Adrenal gland (tissue), 12 donors: ENCODE measurements around the gene SERGEF. TPM values are rescaled to one million over a fixed set of nuclear protein-coding genes. Genes with fewer than 3 reads are reported as not detected.

Experiments
- DNase-seq, 7 donors: peaks; one replicate each; pipeline ENCODE4 v3.0.0-alpha.2; 2019 to 2020
- H3K27ac ChIP-seq, 5 donors: fragments of 200-600 bp; sonication (generic) in 4 of 5; 1 replicate in 3 of 5; 2 replicates in 2 of 5; pipeline versions ENCODE4 v1.5.1 to v1.8.0; 2016 to 2020; ENCODE audit warnings: mild to moderate bottlenecking in 1 of 5
- H3K27me3 ChIP-seq: fragments of 200-600 bp; 2 replicates; pipeline ENCODE4 v1.8.0; 2021
- H3K36me3 ChIP-seq, 2 donors: fragments of 200-600 bp; replicated peaks in 1 of 2; 1 replicate in 1 of 2; 2 replicates in 1 of 2; pipeline versions ENCODE4 v1.5.1 to v1.8.0; 2018 to 2022
- H3K4me1 ChIP-seq, 2 donors: fragments of 200-600 bp; replicated peaks in 1 of 2; 1 replicate in 1 of 2; 2 replicates in 1 of 2; pipeline versions ENCODE4 v1.5.1 to v1.8.0; 2018 to 2021
- H3K4me3 ChIP-seq, 4 donors: fragments of 200-600 bp; sonication (generic) in 3 of 4; one replicate each; pipeline ENCODE4 v1.5.1; 2016 to 2018
- H3K9me3 ChIP-seq, 3 donors: fragments of 200-600 bp; sonication (generic) in 1 of 3; replicated peaks in 1 of 3; 1 replicate in 2 of 3; 2 replicates in 1 of 3; pipeline versions ENCODE4 v1.5.1 to v1.8.0; 2016 to 2021
- POLR2A ChIP-seq, 2 donors: fragments of 450-650 bp; IDR thresholded peaks; one replicate each; pipeline ENCODE4 v1.6.1; 2017; ENCODE audit warnings: antibody characterized with exemption in 2 of 2, mild to moderate bottlenecking in 2 of 2, moderate library complexity in 1 of 2
- WGBS, 4 donors: extraction: QIAGEN DNeasy Blood & Tissue Kit in 2 of 4; methylation state at CpG; one replicate each; pipeline versions ENCODE4 v1.1.5 to v1.1.7; 2013 to 2017; 5-methylcytosine and 5-hydroxymethylcytosine counted together
- intact Hi-C, 2 donors: fragments of 100-400 bp; cut with DNase I; formaldehyde crosslinking; loops; one replicate each; pipeline versions ENCODE4 v1.14.1 to v1.15.0; 2022 to 2023
- polyA plus RNA-seq, 3 donors: library from polyadenylated mRNA; stranded (reverse); fragments of 200-250 nt in 2 of 3; fragments of 350-450 nt in 1 of 3; fragmentation: Illumina TruSeq in 1 of 3; extraction: RNeasy Lipid Tissue Mini Kit (QIAGEN cat#74804) in 1 of 3; gene quantifications; one replicate each; pipeline ENCODE4 v1.2.3, GENCODE V29; 2013 to 2014
- total RNA-seq, 9 donors: library from RNA; depleted of rRNA in 4 of 9; stranded (reverse); fragments of >200 nt in 4 of 9; fragments of 120-200 nt in 1 of 9; fragmentation: NEBNext Ultra II Directional in 1 of 9; extraction: Animal tissue kit (Norgen Biotek cat#: 25700) in 1 of 9; gene quantifications; one replicate each; pipeline versions ENCODE4 v1.1.0 to v1.2.4, GENCODE V29; 2013 to 2023
- TF ChIP-seq, protein P1 (sequence below), 6 experiments: fragments of 450-650 bp in 4 of 6; fragments of 200-600 bp in 2 of 6; sonication (generic) in 1 of 6; IDR thresholded peaks; 1 replicate in 5 of 6; 2 replicates in 1 of 6; pipeline versions ENCODE4 v1.5.1 to v1.8.0; 2016 to 2021; ENCODE audit warnings: antibody characterized with exemption in 6 of 6, mild to moderate bottlenecking in 2 of 6, moderate library complexity in 1 of 6
- donor health status: healthy with polysubstance abuse.
- donor health status: Bipolar disorder and iron deficiency.
- donor health status: DM: yes; HTN: yes; CAD: no.
- donor health status: DM: no; HTN: no; CAD: no.
- donor health status: DM: no; HTN: no; CAD: no.
- donor health status: DM: yes; HTN: yes; CAD: no.

The SERGEF gene
- total and polyA plus RNA-seq, 12 donors: 21.7 to 216 (median 38.4) TPM

- H3K27me3 ChIP-seq: no peaks in the 10 kb centered on the region
- WGBS, 4 donors: 95 to 98% (median 97%) methylated on average over 22 to 27 of the region's 27 CpGs
- H3K4me3 ChIP-seq: no peak overlapping the region
- TF ChIP-seq, protein P1, sequence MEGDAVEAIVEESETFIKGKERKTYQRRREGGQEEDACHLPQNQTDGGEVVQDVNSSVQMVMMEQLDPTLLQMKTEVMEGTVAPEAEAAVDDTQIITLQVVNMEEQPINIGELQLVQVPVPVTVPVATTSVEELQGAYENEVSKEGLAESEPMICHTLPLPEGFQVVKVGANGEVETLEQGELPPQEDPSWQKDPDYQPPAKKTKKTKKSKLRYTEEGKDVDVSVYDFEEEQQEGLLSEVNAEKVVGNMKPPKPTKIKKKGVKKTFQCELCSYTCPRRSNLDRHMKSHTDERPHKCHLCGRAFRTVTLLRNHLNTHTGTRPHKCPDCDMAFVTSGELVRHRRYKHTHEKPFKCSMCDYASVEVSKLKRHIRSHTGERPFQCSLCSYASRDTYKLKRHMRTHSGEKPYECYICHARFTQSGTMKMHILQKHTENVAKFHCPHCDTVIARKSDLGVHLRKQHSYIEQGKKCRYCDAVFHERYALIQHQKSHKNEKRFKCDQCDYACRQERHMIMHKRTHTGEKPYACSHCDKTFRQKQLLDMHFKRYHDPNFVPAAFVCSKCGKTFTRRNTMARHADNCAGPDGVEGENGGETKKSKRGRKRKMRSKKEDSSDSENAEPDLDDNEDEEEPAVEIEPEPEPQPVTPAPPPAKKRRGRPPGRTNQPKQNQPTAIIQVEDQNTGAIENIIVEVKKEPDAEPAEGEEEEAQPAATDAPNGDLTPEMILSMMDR (IDR thresholded peaks at IDR 0.05): no peak
- no peak for TF ChIP-seq POLR2A (IDR thresholded peaks at IDR 0.05)
- no peaks in the 10 kb centered on the region for H3K9me3 ChIP-seq
- DNase-seq: no peak
- H3K36me3 ChIP-seq: no peaks in the 10 kb centered on the region
- H3K27ac ChIP-seq: no peak overlapping the region
- H3K4me1 ChIP-seq: no peaks in the 10 kb centered on the region
- intact Hi-C loops: no loop called here
Measured at GRCh38 chr11:17883946-17884345, 128.9 kb downstream of the SERGEF start.

DNA sequence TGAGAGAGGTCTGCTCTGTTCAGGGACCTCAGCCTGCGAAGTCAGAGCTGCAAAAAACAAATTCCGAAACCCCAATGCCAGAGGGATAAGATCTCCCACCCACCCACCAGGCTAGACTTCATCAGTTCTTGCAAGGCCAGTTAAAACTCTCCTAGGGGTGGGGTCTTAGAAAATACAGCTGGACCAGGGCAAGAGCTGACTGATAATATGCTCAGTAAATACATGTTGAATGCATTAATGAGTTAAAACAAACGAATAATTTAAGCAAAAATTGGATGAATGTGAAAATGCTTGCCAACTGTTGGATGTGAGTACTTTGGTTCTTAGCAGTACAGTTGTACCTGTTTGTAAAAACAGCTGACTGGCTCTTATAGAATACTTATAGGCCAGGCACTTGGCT lies 129.8 kb downstream of the SERGEF start:
- TF ChIP-seq, protein P1 (IDR thresholded peaks at IDR 0.05): no peak
- no peak for TF ChIP-seq POLR2A (IDR thresholded peaks at IDR 0.05)
- Histone ChIP-seq H3K27me3 (no peaks in the 10 kb centered on the region), H3K9me3 (no peaks in the 10 kb centered on the region), H3K36me3 (no peaks in the 10 kb centered on the region), H3K4me1 (no peaks in the 10 kb centered on the region), H3K27ac (no peak overlapping the region), H3K4me3 (no peak overlapping the region)
- 91 to 94% (median 92%) methylated on average over 3 of the region's 3 CpGs for WGBS, 4 donors
- intact Hi-C loops: no loop called here
- DNase-seq: no peak

DNA sequence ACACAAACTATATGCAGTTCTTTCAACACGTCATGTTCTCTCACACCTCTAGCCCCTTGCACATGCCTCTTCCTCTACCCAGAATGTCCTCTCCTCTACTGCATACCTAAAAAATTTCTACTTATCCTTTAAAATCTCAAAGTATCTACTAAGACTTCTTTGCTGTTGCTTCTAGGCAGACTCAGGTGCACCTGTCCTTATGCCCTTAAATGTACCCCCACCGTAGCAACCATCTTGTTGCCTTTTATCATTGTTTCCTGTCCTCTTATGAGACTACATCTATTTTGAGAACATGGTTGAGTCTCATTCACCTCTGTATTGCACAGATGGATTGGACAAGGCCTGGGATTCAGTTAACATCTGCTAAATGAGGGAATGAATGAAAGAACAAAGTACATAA lies 134.1 kb downstream of the SERGEF start:
- Histone ChIP-seq H3K9me3 (no peaks in the 10 kb centered on the region), H3K27me3 (no peaks in the 10 kb centered on the region), H3K27ac (no peak overlapping the region), H3K4me1 (no peaks in the 10 kb centered on the region), H3K36me3 (no peaks in the 10 kb centered on the region), H3K4me3 (no peak overlapping the region)
- intact Hi-C loops: no loop called here
- 87 to 98% (median 95%) methylated on average over 2 of the region's 2 CpGs for WGBS, 4 donors
- DNase-seq: no peak
- no peak for TF ChIP-seq POLR2A (IDR thresholded peaks at IDR 0.05)
- TF ChIP-seq, protein P1 (IDR thresholded peaks at IDR 0.05): no peak

GRCh38 chr11:17877886-17878285 lies 135.0 kb downstream of the SERGEF start:
- intact Hi-C loops: no loop called here
- 84 to 100% (median 96%) methylated on average over 3 of the region's 3 CpGs for WGBS, 4 donors
- Histone ChIP-seq H3K27me3 (no peaks in the 10 kb centered on the region), H3K4me3 (no peak overlapping the region), H3K36me3 (no peaks in the 10 kb centered on the region), H3K4me1 (no peaks in the 10 kb centered on the region), H3K27ac (no peak overlapping the region), H3K9me3 (no peaks in the 10 kb centered on the region)
- no peak for DNase-seq
- TF ChIP-seq, protein P1 (IDR thresholded peaks at IDR 0.05): no peak
- TF ChIP-seq POLR2A (IDR thresholded peaks at IDR 0.05): no peak
